Left lung (tissue), 10 donors: ENCODE results near the gene ALOX5AP. TPM values are rescaled to one million over a fixed set of nuclear protein-coding genes. Genes with fewer than 3 reads are reported as not detected.
A peak's percentile ranks its signal among the peaks of the same experiment; 100 is the strongest.

Experiments used
- ATAC-seq: fragments of 200-7000 bp; cut with Tn5 transposase; one replicate; pipeline ENCODE4 v1.9.1; 2020; ENCODE audit warnings: moderate library complexity
- DNase-seq, 4 donors: peaks; one replicate each; pipeline ENCODE4 v3.0.0-alpha.2; 2013 to 2020
- H3K27ac ChIP-seq, 2 donors: fragments of 200-600 bp; sonication (generic) in 1 of 2; one replicate each; pipeline versions ENCODE4 v1.5.0 to v1.8.0; 2020 to 2021
- H3K27me3 ChIP-seq, 2 donors: fragments of 200-600 bp; sonication (generic) in 1 of 2; one replicate each; pipeline versions ENCODE4 v1.5.0 to v1.8.0; 2020 to 2021
- H3K36me3 ChIP-seq, 2 donors: fragments of 200-600 bp; sonication (generic) in 1 of 2; one replicate each; pipeline versions ENCODE4 v1.5.0 to v1.8.0; 2020 to 2021
- H3K4me1 ChIP-seq, 2 donors: fragments of 200-600 bp; one replicate each; pipeline ENCODE4 v1.8.0; 2021
- H3K4me3 ChIP-seq, 2 donors: fragments of 200-600 bp; sonication (generic) in 1 of 2; one replicate each; pipeline versions ENCODE4 v1.5.0 to v1.8.0; 2020 to 2021; ENCODE audit warnings: mild to moderate bottlenecking in 1 of 2
- H3K9me3 ChIP-seq, 2 donors: fragments of 200-600 bp; sonication (generic) in 1 of 2; one replicate each; pipeline versions ENCODE4 v1.5.0 to v1.8.0; 2020 to 2021
- CTCF ChIP-seq, 2 donors: fragments of 200-600 bp; sonication (generic) in 1 of 2; IDR thresholded peaks; one replicate each; pipeline versions ENCODE4 v1.5.0 to v1.8.0; 2021; ENCODE audit warnings: antibody characterized with exemption in 2 of 2
- intact Hi-C, 2 donors: fragments of 100-400 bp; cut with DNase I; formaldehyde crosslinking; loops; one replicate each; pipeline versions ENCODE4 v1.11.2 to v1.14.2; 2022
- polyA plus RNA-seq, 6 donors: library from polyadenylated mRNA; unstranded; fragments of 120-200 nt; gene quantifications; one replicate each; pipeline ENCODE4 v1.2.1, GENCODE V29; 2013; ENCODE audit not compliant: insufficient read length in 6 of 6
- total RNA-seq, 2 donors: library from RNA; stranded (reverse); fragmentation: NEBNext Ultra II Directional; extraction: Animal tissue kit (Norgen Biotek cat#: 25700); gene quantifications; one replicate each; pipeline ENCODE4 v1.2.1, GENCODE V29; 2021
- donor health status: DM: no; HTN: yes; CAD: no.
- donor health status: DM: no; HTN: no; CAD: no.

Gene ALOX5AP
- total and polyA plus RNA-seq, 8 donors: 2.6 to 201 (median 4.9) TPM

DNA sequence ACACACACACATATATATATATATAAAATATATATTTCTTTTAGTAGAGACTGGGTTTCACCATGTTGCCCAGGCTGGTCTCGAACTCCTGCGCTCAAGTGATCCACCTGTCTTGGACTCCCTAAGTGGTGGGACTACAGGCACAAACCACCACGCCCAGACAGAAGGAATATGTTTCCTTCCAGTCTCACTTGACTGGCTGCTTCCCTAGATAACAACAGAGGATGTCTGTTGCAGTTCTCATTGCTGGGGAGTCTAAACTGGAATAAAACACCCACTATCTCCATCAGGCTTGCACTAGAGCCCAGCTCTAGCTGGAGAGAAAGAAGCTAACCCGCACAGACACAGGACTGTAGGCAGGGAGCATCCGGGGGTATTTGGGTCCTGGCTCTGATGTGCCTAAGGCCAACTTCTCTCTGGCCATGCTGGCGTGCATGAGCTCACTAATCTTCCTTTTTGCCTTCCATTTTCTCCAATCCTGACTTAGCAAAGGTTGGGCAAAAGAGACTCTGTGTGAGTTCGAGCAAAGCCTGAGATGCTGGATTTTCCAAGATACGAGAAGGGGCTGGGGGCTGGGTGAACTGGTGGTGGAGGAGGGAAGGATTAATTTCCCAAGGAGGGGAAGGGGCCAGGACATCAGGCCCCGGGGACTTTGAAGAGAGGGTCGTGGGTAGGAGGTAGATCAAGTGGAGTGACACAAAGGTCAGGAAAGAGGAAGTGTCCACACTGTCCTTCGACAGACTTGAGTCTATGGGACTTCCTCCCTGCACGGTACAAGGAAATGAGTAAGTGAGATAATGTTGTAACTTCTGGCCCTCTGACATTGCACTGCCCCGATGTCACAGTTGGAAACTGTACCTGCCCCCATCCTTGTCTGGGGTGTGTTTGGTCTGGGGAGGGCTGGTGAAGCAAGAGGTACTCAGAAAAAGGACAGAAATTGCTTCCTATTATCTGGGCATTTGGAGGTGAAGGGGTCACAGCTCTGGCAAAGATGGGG lies 22.5 kb upstream of the ALOX5AP start:
- Histone ChIP-seq H3K4me3 (no peak overlapping the region), H3K27ac (peak overlapping the region; percentile 13 to 90), H3K27me3 (no peaks in the 10 kb centered on the region), H3K4me1 (peaks cover 4 to 65% of the 10 kb centered on the region in 2 donors), H3K36me3 (no peaks in the 10 kb centered on the region), H3K9me3 (no peaks in the 10 kb centered on the region)
- ATAC-seq (peak; percentile 86), DNase-seq (peak in 1 of 4 donors; percentile 68)
- TF ChIP-seq CTCF (IDR thresholded peaks at IDR 0.05): no peak
- intact Hi-C loops: no loop called here

DNA sequence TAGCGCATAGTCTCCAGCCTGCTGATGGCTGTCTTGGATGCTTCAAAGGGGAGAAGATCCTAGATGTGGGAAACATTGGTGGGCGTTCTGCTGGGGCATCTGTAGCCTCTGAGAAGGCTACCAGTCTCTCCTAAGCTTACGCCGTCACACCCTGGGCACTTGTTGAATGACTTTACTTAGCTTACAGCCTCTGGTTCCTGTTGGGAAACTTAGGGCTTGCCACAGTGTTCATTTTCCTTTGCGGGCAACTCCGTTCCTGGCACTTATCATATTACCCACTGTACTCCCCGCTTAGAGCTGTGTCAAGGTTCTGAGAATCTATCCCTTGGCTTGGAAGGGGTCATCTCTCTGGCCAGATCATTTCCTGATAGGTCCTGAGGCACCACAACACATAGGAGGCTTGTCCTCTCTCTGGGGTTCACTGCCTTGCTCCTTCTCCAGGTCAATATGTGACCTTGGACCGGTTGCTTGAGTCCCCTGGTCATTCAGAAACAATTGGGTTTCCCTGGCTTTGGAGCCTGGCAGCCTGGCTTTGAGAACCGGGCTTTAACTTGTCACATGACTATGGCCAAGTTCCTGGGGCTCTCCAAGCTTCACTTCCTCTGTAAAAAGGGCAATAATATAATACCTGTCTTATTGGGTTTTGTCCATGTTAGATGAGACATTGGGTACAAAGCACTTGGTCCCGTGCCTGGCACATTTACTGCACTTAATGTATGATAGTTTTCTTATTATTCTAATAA lies 20.5 kb upstream of the ALOX5AP start:
- TF ChIP-seq CTCF (IDR thresholded peaks at IDR 0.05): no peak
- H3K9me3 ChIP-seq: no peaks in the 10 kb centered on the region
- no peaks in the 10 kb centered on the region for H3K36me3 ChIP-seq
- ATAC-seq (peak; percentile 27), DNase-seq (no peak)
- no peaks in the 10 kb centered on the region for H3K27me3 ChIP-seq
- H3K4me1 ChIP-seq: peaks cover 4 to 78% of the 10 kb centered on the region in 2 donors
- H3K27ac ChIP-seq: peak overlapping the region in 1 of 2 donors; percentile 90
- intact Hi-C loops: no loop called here
- H3K4me3 ChIP-seq: no peak overlapping the region

GRCh38 chr13:30715372-30715756 lies 20.0 kb upstream of the ALOX5AP start:
- Histone ChIP-seq H3K4me3 (no peak overlapping the region), H3K4me1 (peaks cover 4 to 84% of the 10 kb centered on the region in 2 donors), H3K27me3 (no peaks in the 10 kb centered on the region), H3K36me3 (no peaks in the 10 kb centered on the region), H3K9me3 (no peaks in the 10 kb centered on the region), H3K27ac (peak overlapping the region in 1 of 2 donors; percentile 90)
- ATAC-seq (no peak), DNase-seq (no peak)
- intact Hi-C loops: no loop called here
- TF ChIP-seq CTCF (IDR thresholded peaks at IDR 0.05): no peak

DNA sequence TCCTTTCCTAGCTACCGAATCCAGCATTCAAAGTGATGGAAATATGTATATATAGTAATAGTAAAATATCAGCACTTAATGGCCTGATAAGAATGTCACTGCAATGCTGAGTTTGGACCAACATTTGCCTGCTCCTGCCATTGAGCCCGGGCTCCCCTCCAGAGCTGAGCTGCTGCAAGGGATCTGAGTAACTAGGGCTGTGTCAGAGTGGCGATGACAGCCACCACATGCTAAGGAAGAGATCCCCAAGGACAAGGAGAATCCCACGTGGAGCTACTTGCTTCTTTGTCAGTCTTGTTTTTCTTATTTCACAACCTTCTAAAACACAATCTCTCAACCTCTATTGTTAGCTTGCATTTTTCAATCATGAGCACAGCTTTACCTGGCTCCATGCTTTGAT lies 19.5 kb upstream of the ALOX5AP start:
- intact Hi-C loops: no loop called here
- Histone ChIP-seq H3K27ac (peak overlapping the region in 1 of 2 donors; percentile 90), H3K27me3 (no peaks in the 10 kb centered on the region), H3K36me3 (no peaks in the 10 kb centered on the region), H3K4me3 (no peak overlapping the region), H3K9me3 (no peaks in the 10 kb centered on the region), H3K4me1 (peaks cover 4 to 88% of the 10 kb centered on the region in 2 donors)
- ATAC-seq: no peak
- TF ChIP-seq CTCF (IDR thresholded peaks at IDR 0.05): no peak
- peak in 2 of 4 donors; percentile 82 to 92 for DNase-seq
